HepG2 (cell line): ENCODE results near the gene PLEKHD1. TPM values are rescaled to one million over a fixed set of nuclear protein-coding genes. Genes with fewer than 3 reads are reported as not detected.

Source experiments
- ATAC-seq: fragments of 200-7000 bp; cut with Tn5 transposase; 3 replicates; pipeline ENCODE4 v1.9.1; 2020; ENCODE audit warnings: mild to moderate bottlenecking, moderate library complexity
- BruUV-seq: library from RNA; stranded (reverse); fragments of 400-500 nt; replicated peaks from 2 replicates; lab custom pipeline; 2021; lab: Mats Ljungman, UMichigan
- CTCF ChIA-PET: fragments of 300-600 bp; formaldehyde crosslinking; extraction: SDS; loops from one replicate; lab custom pipeline; 2021; ENCODE audit warnings: low total read pairs, inconsistent platforms, low intra/inter-chr PET ratio; lab: Yijun Ruan, JAX
- POLR2A ChIA-PET: fragments of 350-600 bp; sonication (Branson Sonifier 250); formaldehyde crosslinking; loops from one replicate; lab custom pipeline; 2020; ENCODE audit warnings: antibody characterized with exemption, inconsistent platforms; lab: Yijun Ruan, JAX
- DNase-seq: peaks from one replicate; pipeline ENCODE4 v3.0.0-alpha.2; 2015; ENCODE audit warnings: low spot score
- FAIRE-seq: peaks from 3 replicates; lab custom pipeline; 2011; peaks lifted over from hg19 to GRCh38; lab: Jason Lieb, UNC
- H2AFZ ChIP-seq: one replicate; pipeline ENCODE4 v1.6.1; 2011; ENCODE audit warnings: low read length, inconsistent platforms
- H3K27ac ChIP-seq: fragments of 300-600 bp; 3 replicates; pipeline ENCODE4 v1.8.0; 2011; ENCODE audit warnings: mixed run types, mild to moderate bottlenecking, mixed read lengths, low read length, inconsistent platforms; ENCODE audit not compliant: insufficient read depth; ENCODE audit errors: extremely low read length
- H3K27me3 ChIP-seq, 2 experiments: fragments of 200-600 bp in 1 of 2; 2 replicates in 1 of 2; 3 replicates in 1 of 2; pipeline versions ENCODE4 v1.6.0 to v1.8.0; 2011; ENCODE audit warnings: low read length in 2 of 2, mild to moderate bottlenecking in 2 of 2, moderate library complexity in 2 of 2, inconsistent platforms in 1 of 2; ENCODE audit not compliant: insufficient read depth in 2 of 2, control insufficient read depth in 1 of 2
- H3K36me3 ChIP-seq, 2 experiments: fragments of 200-600 bp in 1 of 2; replicated peaks in 1 of 2; 2 replicates in 1 of 2; 3 replicates in 1 of 2; pipeline versions ENCODE4 v1.5.1 to v1.8.0; 2011; ENCODE audit warnings: low read length in 2 of 2, inconsistent platforms in 1 of 2; ENCODE audit not compliant: insufficient read depth in 2 of 2, control insufficient read depth in 1 of 2
- H3K4me1 ChIP-seq: 2 replicates; pipeline ENCODE4 v1.5.1; 2012; ENCODE audit warnings: low read length, inconsistent platforms; ENCODE audit not compliant: insufficient read depth
- H3K4me2 ChIP-seq: 2 replicates; pipeline ENCODE4 v1.6.0; 2011; ENCODE audit warnings: low read depth, low read length, inconsistent platforms
- H3K4me3 ChIP-seq, 3 experiments: fragments of 200-600 bp in 1 of 3; sonication (generic), shearing (Covaris generic) in 1 of 3; replicated peaks in 1 of 3; 2 replicates each; pipeline ENCODE4 v1.5.1; 2011 to 2016; ENCODE audit warnings: low read length in 3 of 3, inconsistent platforms in 2 of 3, low read depth in 2 of 3, mild to moderate bottlenecking in 2 of 3, control low read depth in 1 of 3, mixed read lengths in 1 of 3; ENCODE audit not compliant: insufficient read depth in 1 of 3
- H3K79me2 ChIP-seq: one replicate; pipeline ENCODE4 v1.6.1; 2011; ENCODE audit warnings: low read length, inconsistent platforms; ENCODE audit not compliant: insufficient read depth
- H3K9ac ChIP-seq: 2 replicates; pipeline ENCODE4 v1.6.0; 2011; ENCODE audit warnings: mild to moderate bottlenecking, low read depth, low read length, inconsistent platforms; ENCODE audit not compliant: insufficient read depth
- H3K9me3 ChIP-seq: 2 replicates; pipeline ENCODE4 v1.5.1; 2012; ENCODE audit warnings: mild to moderate bottlenecking, low read length
- H4K20me1 ChIP-seq: 2 replicates; pipeline ENCODE4 v1.6.0; 2011; ENCODE audit warnings: inconsistent platforms, mild to moderate bottlenecking, low read length, moderate library complexity; ENCODE audit not compliant: insufficient read depth
- EED ChIP-seq: sonication (generic); formaldehyde crosslinking; IDR thresholded peaks from 2 replicates; pipeline ENCODE4 v1.5.0; 2020; ENCODE audit warnings: mild to moderate bottlenecking, missing genetic modification reagents
- ESRRA ChIP-seq: sonication (generic); formaldehyde crosslinking; IDR thresholded peaks from 2 replicates; pipeline ENCODE4 v1.5.1; 2020; ENCODE audit warnings: mild to moderate bottlenecking, low read depth, missing genetic modification reagents
- IKZF4 ChIP-seq: sonication (generic); formaldehyde crosslinking; IDR thresholded peaks from 2 replicates; pipeline ENCODE4 v1.5.1; 2020; ENCODE audit warnings: borderline replicate concordance, mild to moderate bottlenecking, low read depth, missing genetic modification reagents; ENCODE audit errors: not compliant biosample characterization
- KDM2A ChIP-seq: sonication (generic); formaldehyde crosslinking; IDR thresholded peaks from 2 replicates; pipeline ENCODE4 v1.4.0; 2020; ENCODE audit warnings: low read depth, missing genetic modification reagents, borderline replicate concordance
- KLF16 ChIP-seq, 2 experiments: sonication (generic) in 1 of 2; formaldehyde crosslinking in 1 of 2; IDR thresholded peaks; 2 replicates each; pipeline versions ENCODE4 v1.6.1 to v1.8.0; 2016 to 2023; ENCODE audit warnings: missing genetic modification reagents in 2 of 2, missing compliant biosample characterization in 1 of 2
- NFKB2 ChIP-seq: sonication (generic); formaldehyde crosslinking; IDR thresholded peaks from 2 replicates; pipeline ENCODE4 v1.4.0; 2020; ENCODE audit warnings: missing genetic modification reagents, borderline replicate concordance
- SALL1 ChIP-seq: sonication (generic); formaldehyde crosslinking; IDR thresholded peaks from 2 replicates; pipeline ENCODE4 v1.8.0; 2022; ENCODE audit warnings: mild to moderate bottlenecking, missing genetic modification reagents
- SIN3A ChIP-seq: IDR thresholded peaks from 2 replicates; pipeline ENCODE4 v1.6.1; 2011; ENCODE audit warnings: low read depth, mild to moderate bottlenecking, control low read depth, low read length, borderline replicate concordance
- SMARCC2 ChIP-seq: fragments of 450-650 bp; IDR thresholded peaks from 2 replicates; pipeline ENCODE4 v1.6.1; 2017; ENCODE audit warnings: antibody characterized with exemption, mild to moderate bottlenecking
- SMC3 ChIP-seq: IDR thresholded peaks from 2 replicates; pipeline ENCODE4 v1.6.1; 2011; ENCODE audit warnings: low read length, improper control_type of control experiment
- SRSF4 ChIP-seq: fragments of 200-400 bp; formaldehyde crosslinking; IDR thresholded peaks from one replicate; pipeline ENCODE4 v1.6.1; 2018; ENCODE audit warnings: mild to moderate bottlenecking, low read depth, low read length, moderate library complexity; ENCODE audit not compliant: poor library complexity, severe bottlenecking
- TEAD3 ChIP-seq: optimal IDR thresholded peaks from 2 replicates; pipeline ENCODE3; 2016; ENCODE audit warnings: borderline replicate concordance
- ZFP62 ChIP-seq: sonication (generic); formaldehyde crosslinking; IDR thresholded peaks from 2 replicates; pipeline ENCODE4 v1.4.0; 2020; ENCODE audit warnings: missing genetic modification reagents
- ZNF10 ChIP-seq: sonication (generic); formaldehyde crosslinking; IDR thresholded peaks from 2 replicates; pipeline ENCODE4 v1.4.0; 2020; ENCODE audit warnings: mild to moderate bottlenecking, low read depth, missing genetic modification reagents, borderline replicate concordance
- ZNF207 ChIP-seq: fragments of 450-650 bp; IDR thresholded peaks from 2 replicates; pipeline ENCODE4 v1.6.1; 2016; ENCODE audit warnings: antibody characterized with exemption, borderline replicate concordance
- ZNF224 ChIP-seq: sonication (generic); formaldehyde crosslinking; IDR thresholded peaks from 2 replicates; pipeline ENCODE4 v1.5.0; 2020; ENCODE audit warnings: mild to moderate bottlenecking, missing genetic modification reagents
- ZNF253 ChIP-seq: sonication (generic); formaldehyde crosslinking; IDR thresholded peaks from 2 replicates; pipeline ENCODE4 v1.8.0; 2022; ENCODE audit warnings: mild to moderate bottlenecking, missing genetic modification reagents, borderline replicate concordance
- ZNF891 ChIP-seq: sonication (generic); formaldehyde crosslinking; IDR thresholded peaks from 2 replicates; pipeline ENCODE4 v1.5.0; 2020; ENCODE audit warnings: mild to moderate bottlenecking, missing genetic modification reagents
- ZSCAN29 ChIP-seq: sonication (generic); formaldehyde crosslinking; conservative IDR thresholded peaks from 2 replicates; pipeline ENCODE4 v1.4.0; 2020; ENCODE audit warnings: mild to moderate bottlenecking, missing genetic modification reagents
- in situ Hi-C: cut with HindIII; loops from 2 replicates; pipeline ENCODE4 v1.10.0; 2017; ENCODE audit warnings: low pct_unique_long_range_greater_than_20kb; ENCODE audit not compliant: extremely low pct_ligation_motif_present
- intact Hi-C: fragments of 100-400 bp; cut with micrococcal nuclease; formaldehyde crosslinking; loops from one replicate; pipeline ENCODE4 v1.10.0; 2022; ENCODE audit not compliant: unreplicated experiment
- polyA plus RNA-seq, 8 experiments: library from polyadenylated mRNA; depleted of rRNA in 3 of 8; stranded (reverse) in 7 of 8; unstranded in 1 of 8; fragments of >200 nt; fragmentation: Illumina TruSeq in 4 of 8; extraction: Trizol in 4 of 8; gene quantifications; 2 replicates each; pipeline versions ENCODE4 v1.2.1 to v1.2.3, GENCODE V29; 2011 to 2016; ENCODE audit warnings: low read depth in 4 of 8, missing spikeins in 1 of 8, mixed read lengths in 1 of 8; ENCODE audit not compliant: insufficient read depth in 1 of 8
- total RNA-seq, 5 experiments: library from RNA; depleted of rRNA; stranded (reverse); fragments of >200 nt; fragmentation: Illumina TruSeq; extraction: Trizol; gene quantifications; 2 replicates each; pipeline ENCODE4 v1.2.3, GENCODE V29; 2016; ENCODE audit warnings: low read depth in 1 of 5
- TF ChIP-seq, protein P1 (sequence below): sonication (generic); formaldehyde crosslinking; IDR thresholded peaks from 2 replicates; pipeline ENCODE4 v1.5.0; 2020; ENCODE audit warnings: mild to moderate bottlenecking, missing genetic modification reagents, moderate library complexity

Gene PLEKHD1
- total and polyA plus RNA-seq, 2 of the 13 experiments (the other 11 are each of a cell fraction or from before 2014, with no cell fraction given), result 0.01 TPM; not detected in 1

DNA sequence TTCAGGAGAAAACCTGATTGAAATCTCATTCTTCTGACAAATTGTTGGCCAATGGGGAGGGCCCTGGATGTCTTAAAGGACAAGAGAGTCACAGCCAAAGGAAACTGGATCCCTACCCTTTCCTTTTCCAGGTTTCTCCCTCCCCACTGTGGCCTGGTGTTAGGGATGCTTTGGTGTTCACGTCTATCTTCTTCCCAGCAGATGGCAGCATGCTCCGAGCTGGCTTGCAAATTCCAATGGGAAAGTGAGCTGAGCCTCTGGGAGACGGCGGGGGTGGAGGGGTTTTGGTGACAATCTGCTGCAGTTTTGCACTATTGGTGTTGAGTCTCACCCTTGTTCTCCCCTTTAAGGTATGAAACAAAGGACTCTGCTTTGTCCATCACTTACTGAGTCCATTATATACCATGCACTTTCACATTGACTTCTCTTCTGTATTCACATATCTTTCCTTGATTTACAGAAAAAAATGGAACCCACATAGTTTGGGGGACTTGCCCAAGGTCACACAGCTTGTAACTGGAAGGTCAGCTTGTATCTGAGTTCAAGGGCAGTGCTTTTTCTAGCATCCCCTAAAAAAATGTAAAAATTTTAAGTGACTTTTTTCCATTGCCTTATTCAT lies 50.8 kb downstream of the PLEKHD1 start (continued):
- TF ChIP-seq TEAD3 (CRISPR knock-in tag) (peak; percentile 18), IKZF4 (no peak), SALL1 (CRISPR knock-in tag) (no peak), ZNF207 (no peak), ZNF224 (CRISPR knock-in tag) (no peak), ZNF891 (CRISPR knock-in tag) (no peak), SMARCC2 (no peak), SMC3 (peak; percentile 57; the same call in 1 of the 2 replicates), ESRRA (no peak), SIN3A (no peak), KDM2A (CRISPR knock-in tag) (no peak), NFKB2 (CRISPR knock-in tag) (no peak)
- TF ChIP-seq, protein P1, sequence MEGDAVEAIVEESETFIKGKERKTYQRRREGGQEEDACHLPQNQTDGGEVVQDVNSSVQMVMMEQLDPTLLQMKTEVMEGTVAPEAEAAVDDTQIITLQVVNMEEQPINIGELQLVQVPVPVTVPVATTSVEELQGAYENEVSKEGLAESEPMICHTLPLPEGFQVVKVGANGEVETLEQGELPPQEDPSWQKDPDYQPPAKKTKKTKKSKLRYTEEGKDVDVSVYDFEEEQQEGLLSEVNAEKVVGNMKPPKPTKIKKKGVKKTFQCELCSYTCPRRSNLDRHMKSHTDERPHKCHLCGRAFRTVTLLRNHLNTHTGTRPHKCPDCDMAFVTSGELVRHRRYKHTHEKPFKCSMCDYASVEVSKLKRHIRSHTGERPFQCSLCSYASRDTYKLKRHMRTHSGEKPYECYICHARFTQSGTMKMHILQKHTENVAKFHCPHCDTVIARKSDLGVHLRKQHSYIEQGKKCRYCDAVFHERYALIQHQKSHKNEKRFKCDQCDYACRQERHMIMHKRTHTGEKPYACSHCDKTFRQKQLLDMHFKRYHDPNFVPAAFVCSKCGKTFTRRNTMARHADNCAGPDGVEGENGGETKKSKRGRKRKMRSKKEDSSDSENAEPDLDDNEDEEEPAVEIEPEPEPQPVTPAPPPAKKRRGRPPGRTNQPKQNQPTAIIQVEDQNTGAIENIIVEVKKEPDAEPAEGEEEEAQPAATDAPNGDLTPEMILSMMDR, result peak; percentile 84

DNA sequence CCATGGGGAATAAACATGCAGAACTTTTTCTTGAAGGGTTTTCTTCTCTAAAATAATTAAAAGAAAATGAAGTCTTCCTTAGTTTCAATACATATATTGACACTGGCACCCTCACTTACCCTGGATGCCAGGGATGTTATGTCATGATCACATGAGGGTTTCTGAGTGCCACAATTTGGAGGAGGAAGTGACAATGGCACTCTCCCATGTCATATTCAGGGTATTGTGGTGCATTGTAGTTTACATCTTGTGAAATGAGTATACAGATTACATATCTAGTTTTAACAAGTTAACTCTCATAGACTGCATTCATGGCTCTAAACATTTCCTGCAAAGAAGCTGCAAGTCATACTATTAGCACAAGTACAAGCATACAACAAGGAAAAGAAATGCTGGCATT lies 52.4 kb downstream of the PLEKHD1 start:
- Histone ChIP-seq H4K20me1 (no peaks in the 10 kb centered on the region), H3K4me1 (no peaks in the 10 kb centered on the region)
- POLR2A ChIA-PET, result no interaction called here
- TF ChIP-seq SRSF4 (no peak), ZNF10 (CRISPR knock-in tag) (no peak), ZNF253 (CRISPR knock-in tag) (no peak), ZFP62 (no peak), EED (CRISPR knock-in tag) (no peak), ZSCAN29 (CRISPR knock-in tag) (no peak), KLF16 (CRISPR knock-in tag; IDR thresholded peaks at IDR 0.05) (no peak)
- TF ChIP-seq, all 625 proteins: peak for 0
- ATAC-seq, result no peak
- Histone ChIP-seq H3K36me3 (no peaks in the 10 kb centered on the region), H3K4me3 (no peak overlapping the region), H3K4me2 (no peak overlapping the region), H3K79me2 (no peaks in the 10 kb centered on the region), H2AFZ (no peak overlapping the region), H3K27me3 (no peaks in the 10 kb centered on the region; a peak in 1 of 5 replicates), H3K9me3 (no peaks in the 10 kb centered on the region), H3K27ac (no peak overlapping the region), H3K9ac (no peak overlapping the region)
- no peak for FAIRE-seq
- no TSS peak for BruUV-seq
- CTCF ChIA-PET, result no interaction called here
- in situ Hi-C loops (loop anchor here (5.0 kb wide), 1 partner anchor 35 kb away; the partner anchor contains the start of gene CCDC177), intact Hi-C loops (no loop called here)
- no peak for DNase-seq
